ENCODE results near the gene MALAT1.
A peak's percentile ranks its signal among the peaks of the same experiment; 100 is the strongest.

- TF ChIP-seq CTCF (conservative IDR thresholded peaks at IDR 0.05 in 1 of 2, IDR thresholded peaks at IDR 0.05 in 1 of 2; ENCODE audit: extremely low read depth in 1 of 2, insufficient read depth in 1 of 2, low read depth in 1 of 2, low read length in 2 of 2) (peak; percentile 55 to 62), EZH2 (IDR thresholded peaks at IDR 0.05; ENCODE audit: borderline replicate concordance, low read length) (no peak)
Observed at GRCh38 chr11:65471447-65471891, 27.4 kb upstream of the MALAT1 start.

Measured in mammary epithelial cell (primary cell).